AML-193 (cell line): ENCODE results near the gene HSPB9.

Experiments
- DNase-seq, 2 experiments: peaks; one replicate each; lab custom pipeline; 2025; lab: John Stamatoyannopoulos, UW

Gene HSPB9

GRCh38 chr17:42101513-42102292 lies 20.9 kb upstream of the HSPB9 start:
- DNase-seq, result peak; percentile 60 to 78

- no peak for DNase-seq
Observed at GRCh38 chr17:42103221-42103954, 19.2 kb upstream of the HSPB9 start.

- no peak for DNase-seq
Observed at GRCh38 chr17:42104264-42104663, 18.3 kb upstream of the HSPB9 start.

GRCh38 chr17:42106009-42106408 lies 16.6 kb upstream of the HSPB9 start:
- no peak for DNase-seq

GRCh38 chr17:42107124-42107523 lies 15.5 kb upstream of the HSPB9 start:
- no peak for DNase-seq

GRCh38 chr17:42107597-42108576 lies 14.7 kb upstream of the HSPB9 start:
- DNase-seq, result peak; percentile 35 to 38

GRCh38 chr17:42109086-42109485 lies 13.5 kb upstream of the HSPB9 start:
- DNase-seq, result no peak

GRCh38 chr17:42110301-42111264 lies 12.0 kb upstream of the HSPB9 start:
- no peak for DNase-seq

- DNase-seq, result no peak
Observed at GRCh38 chr17:42111265-42111636, 11.4 kb upstream of the HSPB9 start.

GRCh38 chr17:42111871-42112551 lies 10.6 kb upstream of the HSPB9 start:
- peak; percentile 24 to 39 for DNase-seq

GRCh38 chr17:42112552-42113176 lies 9.9 kb upstream of the HSPB9 start, which contains the start of gene DHX58:
Gene DHX58, minus strand, starts transcription at chr17:42112714. Its CDS starts 822 bp downstream, at chr17:42111892.
- DNase-seq, result peak; percentile 96 to 98

GRCh38 chr17:42113293-42114069 lies 9.1 kb upstream of the HSPB9 start:
- no peak for DNase-seq

- DNase-seq, result no peak
Observed at GRCh38 chr17:42114118-42114517, 8.5 kb upstream of the HSPB9 start.

- DNase-seq, result peak; percentile 78 to 80
Observed at GRCh38 chr17:42116705-42117396, 5.8 kb upstream of the HSPB9 start.

- no peak for DNase-seq
Observed at GRCh38 chr17:42117397-42118125, 5.0 kb upstream of the HSPB9 start.

GRCh38 chr17:42118126-42118510 lies 4.5 kb upstream of the HSPB9 start:
- no peak for DNase-seq

GRCh38 chr17:42118545-42118944 lies 4.1 kb upstream of the HSPB9 start:
- DNase-seq, result peak; percentile 27 to 53

GRCh38 chr17:42119301-42119700 lies 3.3 kb upstream of the HSPB9 start:
- DNase-seq, result no peak
